HepG2 (cell line): Measurements from ENCODE around the gene DOCK1. TPM values are rescaled to one million over a fixed set of nuclear protein-coding genes. Genes with fewer than 3 reads are reported as not detected.
A peak's percentile ranks its signal among the peaks of the same experiment; 100 is the strongest.

Experiments used
- GFI1 ChIP-seq: sonication (generic); formaldehyde crosslinking; IDR thresholded peaks from 2 replicates; pipeline ENCODE4 v1.5.0; 2020; ENCODE audit warnings: missing genetic modification reagents, mild to moderate bottlenecking, borderline replicate concordance
- HNF1B ChIP-seq: sonication (generic); formaldehyde crosslinking; IDR thresholded peaks from 2 replicates; pipeline ENCODE4 v1.5.1; 2020; ENCODE audit warnings: mild to moderate bottlenecking, moderate library complexity, missing genetic modification reagents
- JUNB ChIP-seq: sonication (generic); formaldehyde crosslinking; IDR thresholded peaks from 2 replicates; pipeline ENCODE4 v1.8.0; 2022; ENCODE audit warnings: missing genetic modification reagents, mild to moderate bottlenecking, borderline replicate concordance
- KDM3A ChIP-seq: IDR thresholded peaks from 2 replicates; pipeline ENCODE4 v1.6.1; 2018; ENCODE audit warnings: low read depth, missing compliant biosample characterization
- MED1 ChIP-seq: sonication (generic); formaldehyde crosslinking; IDR thresholded peaks from 2 replicates; pipeline ENCODE4 v1.4.0; 2020; ENCODE audit warnings: missing genetic modification reagents
- MEIS1 ChIP-seq: sonication (generic); formaldehyde crosslinking; IDR thresholded peaks from 2 replicates; pipeline ENCODE4 v1.9.0; 2021; ENCODE audit warnings: mild to moderate bottlenecking, missing genetic modification reagents, moderate library complexity, borderline replicate concordance
- NKX3-1 ChIP-seq: sonication (generic); formaldehyde crosslinking; IDR thresholded peaks from 2 replicates; pipeline ENCODE4 v1.5.0; 2020; ENCODE audit warnings: missing genetic modification reagents
- NR0B2 ChIP-seq: sonication (generic); formaldehyde crosslinking; IDR thresholded peaks from 2 replicates; pipeline ENCODE4 v1.4.0; 2020; ENCODE audit warnings: mild to moderate bottlenecking, missing genetic modification reagents
- PHF20 ChIP-seq: sonication (generic); formaldehyde crosslinking; IDR thresholded peaks from 2 replicates; pipeline ENCODE4 v1.5.0; 2020; ENCODE audit warnings: mild to moderate bottlenecking, missing genetic modification reagents
- PHF21A ChIP-seq: sonication (generic); formaldehyde crosslinking; IDR thresholded peaks from 2 replicates; pipeline ENCODE4 v1.5.0; 2020; ENCODE audit warnings: mild to moderate bottlenecking, missing genetic modification reagents
- POLR2G ChIP-seq: fragments of 200-400 bp; formaldehyde crosslinking; IDR thresholded peaks from 2 replicates; pipeline ENCODE4 v1.6.1; 2018; ENCODE audit warnings: mild to moderate bottlenecking, low read depth, low read length, moderate library complexity
- RFXAP ChIP-seq: sonication (generic); formaldehyde crosslinking; IDR thresholded peaks from 2 replicates; pipeline ENCODE4 v1.4.0; 2020; ENCODE audit warnings: missing genetic modification reagents, borderline replicate concordance
- SAP130 ChIP-seq: IDR thresholded peaks from 2 replicates; pipeline ENCODE4 v1.6.1; 2016; ENCODE audit warnings: low read depth
- SRF ChIP-seq: IDR thresholded peaks from 2 replicates; pipeline ENCODE4 v1.6.1; 2011; ENCODE audit warnings: mild to moderate bottlenecking, low read depth, low read length, moderate library complexity
- UBTF ChIP-seq: sonication (generic); formaldehyde crosslinking; IDR thresholded peaks from 2 replicates; pipeline ENCODE4 v1.4.0; 2020; ENCODE audit warnings: mild to moderate bottlenecking, missing genetic modification reagents
- ZBTB39 ChIP-seq: sonication (generic); formaldehyde crosslinking; IDR thresholded peaks from 2 replicates; pipeline ENCODE4 v1.5.0; 2020; ENCODE audit warnings: missing genetic modification reagents
- ZNF205 ChIP-seq: IDR thresholded peaks from 2 replicates; pipeline ENCODE4 v1.6.1; 2018; ENCODE audit warnings: missing biosample characterization, missing genetic modification reagents
- ZNF430 ChIP-seq: sonication (generic); formaldehyde crosslinking; IDR thresholded peaks from 2 replicates; pipeline ENCODE4 v1.9.0; 2021; ENCODE audit warnings: mild to moderate bottlenecking, missing genetic modification reagents
- ZNF710 ChIP-seq: sonication (generic); formaldehyde crosslinking; IDR thresholded peaks from 2 replicates; pipeline ENCODE4 v1.5.0; 2020; ENCODE audit warnings: mild to moderate bottlenecking, missing genetic modification reagents, borderline replicate concordance
- ZNF737 ChIP-seq: sonication (generic); formaldehyde crosslinking; IDR thresholded peaks from 2 replicates; pipeline ENCODE4 v1.5.0; 2020; ENCODE audit warnings: missing genetic modification reagents, mild to moderate bottlenecking, borderline replicate concordance
- ZNF883 ChIP-seq: sonication (generic); formaldehyde crosslinking; IDR thresholded peaks from 2 replicates; pipeline ENCODE4 v1.5.1; 2020; ENCODE audit warnings: mild to moderate bottlenecking, missing genetic modification reagents; ENCODE audit errors: not compliant biosample characterization
- polyA plus RNA-seq, 8 experiments: library from polyadenylated mRNA; depleted of rRNA in 3 of 8; stranded (reverse) in 7 of 8; unstranded in 1 of 8; fragments of >200 nt; fragmentation: Illumina TruSeq in 4 of 8; extraction: Trizol in 4 of 8; gene quantifications; 2 replicates each; pipeline versions ENCODE4 v1.2.1 to v1.2.3, GENCODE V29; 2011 to 2016; ENCODE audit warnings: low read depth in 4 of 8, missing spikeins in 1 of 8, mixed read lengths in 1 of 8; ENCODE audit not compliant: insufficient read depth in 1 of 8
- total RNA-seq, 5 experiments: library from RNA; depleted of rRNA; stranded (reverse); fragments of >200 nt; fragmentation: Illumina TruSeq; extraction: Trizol; gene quantifications; 2 replicates each; pipeline ENCODE4 v1.2.3, GENCODE V29; 2016; ENCODE audit warnings: low read depth in 1 of 5

DOCK1 gene
- total and polyA plus RNA-seq, 2 of the 13 experiments (the other 11 are each of a cell fraction or from before 2014, with no cell fraction given): 8.3 to 25.5 TPM

GRCh38 chr10:127300868-127301321, 395.7 kb downstream of the DOCK1 start (continued):
- TF ChIP-seq ZBTB39 (CRISPR knock-in tag) (no peak), NR0B2 (CRISPR knock-in tag) (0 out of 2 replicates have a peak, but pooled peaks have one; percentile 19), HNF1B (CRISPR knock-in tag) (peak; percentile 90), ZNF737 (CRISPR knock-in tag) (no peak), PHF21A (CRISPR knock-in tag) (peak; percentile 52; the same call in 1 of the 2 replicates), ZNF430 (CRISPR knock-in tag) (peak; percentile 64; the same call in 1 of the 2 replicates), POLR2G (peak; percentile 64), NKX3-1 (CRISPR knock-in tag) (0 out of 2 replicates have a peak, but pooled peaks have one; percentile 13), GFI1 (CRISPR knock-in tag) (0 out of 2 replicates have a peak, but pooled peaks have one; percentile 34), JUNB (CRISPR knock-in tag) (no peak), MED1 (CRISPR knock-in tag) (peak; percentile 58), ZNF710 (CRISPR knock-in tag) (0 out of 2 replicates have a peak, but pooled peaks have one; percentile 50), SAP130 (CRISPR knock-in tag) (peak; percentile 63), PHF20 (peak; percentile 45), ZNF205 (CRISPR knock-in tag) (0 out of 2 replicates have a peak, but pooled peaks have one; percentile 39), MEIS1 (CRISPR knock-in tag) (no peak), KDM3A (CRISPR knock-in tag) (no peak), UBTF (CRISPR knock-in tag) (peak; percentile 29), ZNF883 (CRISPR knock-in tag) (no peak), SRF (0 out of 2 replicates have a peak, but pooled peaks have one; percentile 21), RFXAP (CRISPR knock-in tag) (no peak)
